Activated T-cell treated with anti-CD3 and anti-CD28 coated beads, Interleukin-2, amount 50 U/mL, for 1 hour (primary cell): ENCODE measurements around the gene IL1RN.
A peak's percentile ranks its signal among the peaks of the same experiment; 100 is the strongest.

Experiments
- DNase-seq: peaks from one replicate; pipeline ENCODE4 v3.0.0-alpha.2; 2020

Gene IL1RN

DNA sequence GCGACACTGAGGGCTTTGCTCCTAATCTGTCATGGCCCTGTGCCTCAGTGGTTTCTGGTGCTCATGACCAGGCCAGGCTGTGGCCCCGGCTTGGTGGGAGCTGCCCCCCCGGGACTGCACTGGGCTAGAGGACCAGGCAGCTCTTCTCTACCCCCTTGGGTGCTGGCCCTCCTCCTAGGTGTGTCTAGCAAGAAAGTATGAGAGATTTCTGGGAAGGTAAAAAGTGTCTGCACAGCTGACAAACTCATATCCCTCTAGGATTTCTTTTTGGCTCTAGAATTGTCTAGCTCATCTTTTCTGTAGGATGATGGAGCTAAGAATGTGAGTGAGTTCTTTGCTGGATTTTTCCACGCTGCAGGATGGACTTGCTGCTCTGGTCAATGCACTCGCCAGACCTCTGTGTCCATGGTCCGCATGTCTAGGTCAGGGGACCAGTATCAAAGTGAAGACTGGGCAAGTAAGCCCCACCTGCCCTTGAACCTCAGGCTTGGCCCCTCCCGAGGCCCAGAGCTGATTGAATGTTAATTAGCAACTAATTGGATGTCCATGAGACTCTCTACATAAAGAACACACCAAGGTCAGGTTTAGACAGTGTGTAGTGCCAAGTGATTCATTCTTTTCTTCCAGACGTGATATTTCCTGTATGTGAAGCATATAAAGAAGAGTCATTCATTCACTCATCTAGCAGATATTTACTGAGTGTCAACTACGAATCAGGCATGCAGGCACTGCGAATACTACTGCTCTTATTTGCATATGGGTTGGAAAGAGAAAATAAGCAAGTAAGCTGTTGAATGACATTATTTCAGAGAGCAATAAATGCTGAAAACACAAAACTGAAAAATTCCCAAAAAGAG lies 30.7 kb downstream of the IL1RN start:
- no peak for DNase-seq

DNA sequence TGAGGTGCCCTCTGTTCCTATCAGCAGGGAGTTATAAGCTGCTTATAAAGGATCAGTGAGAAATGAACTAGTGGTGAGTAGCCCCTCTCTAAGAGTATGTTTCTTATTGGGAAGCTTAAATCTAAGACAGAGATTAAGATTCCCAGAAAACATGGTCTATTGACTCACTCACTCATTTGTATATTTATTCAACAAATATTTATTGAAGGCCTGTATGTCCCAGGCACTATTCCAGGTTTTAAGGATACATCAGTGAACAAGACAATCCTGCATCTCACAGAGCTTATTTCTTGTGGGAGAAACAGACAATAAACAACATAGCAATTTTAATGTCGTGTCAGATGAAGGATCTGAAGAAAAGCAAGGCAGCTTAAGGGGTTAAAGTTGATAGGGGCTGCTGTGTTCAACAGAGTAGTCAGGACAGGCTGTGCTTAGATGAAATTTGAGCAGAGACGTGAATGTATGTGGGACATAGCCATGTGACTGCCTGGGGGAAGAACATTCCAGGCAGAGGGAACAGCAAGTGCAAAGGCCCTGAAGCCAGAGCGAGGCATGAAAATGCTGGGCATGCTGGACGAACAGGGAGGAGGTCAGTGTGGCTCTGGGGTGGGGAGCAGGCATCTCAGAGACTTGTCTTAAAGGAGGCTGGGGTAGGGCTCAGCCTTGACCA lies 31.6 kb downstream of the IL1RN start:
- no peak for DNase-seq

DNA sequence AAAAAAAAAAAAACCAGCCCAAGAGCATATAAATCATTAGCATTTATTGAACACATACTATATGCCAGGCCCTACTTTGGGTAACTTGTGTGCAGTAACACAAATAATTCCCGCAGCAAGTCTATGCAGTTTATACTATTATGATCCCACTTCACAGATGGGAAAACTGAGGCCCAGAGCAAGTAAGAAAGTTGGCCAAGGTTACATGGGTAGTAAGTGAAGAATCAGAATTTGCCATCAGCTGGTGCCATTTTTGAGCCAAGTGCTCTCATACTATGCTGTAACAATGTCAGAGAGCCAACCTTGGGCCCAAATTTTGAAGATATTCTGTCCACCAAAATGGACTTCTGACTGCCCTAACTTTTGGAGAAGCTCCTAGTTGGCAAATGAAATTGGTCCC lies 32.9 kb downstream of the IL1RN start:
- no peak for DNase-seq

DNA sequence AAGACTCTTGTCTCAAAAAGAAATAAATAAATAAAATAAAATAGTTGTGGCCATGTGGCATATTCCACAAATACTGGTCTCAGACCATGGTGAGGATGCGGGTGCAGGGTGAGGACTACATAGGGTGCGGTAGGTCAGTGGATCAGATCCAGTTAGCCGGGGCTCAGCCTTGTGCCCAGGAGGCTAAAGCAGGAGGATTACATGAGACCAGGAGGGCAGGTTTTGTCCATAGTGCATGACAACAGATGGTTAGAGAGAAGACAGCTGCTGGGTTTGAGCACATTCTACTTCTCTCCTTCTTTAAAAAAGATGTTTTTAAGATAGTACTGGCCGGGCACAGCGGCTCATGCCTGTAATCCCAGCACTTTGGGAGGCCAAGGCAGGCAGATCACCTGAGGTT lies 33.6 kb downstream of the IL1RN start:
- DNase-seq = no peak

DNA sequence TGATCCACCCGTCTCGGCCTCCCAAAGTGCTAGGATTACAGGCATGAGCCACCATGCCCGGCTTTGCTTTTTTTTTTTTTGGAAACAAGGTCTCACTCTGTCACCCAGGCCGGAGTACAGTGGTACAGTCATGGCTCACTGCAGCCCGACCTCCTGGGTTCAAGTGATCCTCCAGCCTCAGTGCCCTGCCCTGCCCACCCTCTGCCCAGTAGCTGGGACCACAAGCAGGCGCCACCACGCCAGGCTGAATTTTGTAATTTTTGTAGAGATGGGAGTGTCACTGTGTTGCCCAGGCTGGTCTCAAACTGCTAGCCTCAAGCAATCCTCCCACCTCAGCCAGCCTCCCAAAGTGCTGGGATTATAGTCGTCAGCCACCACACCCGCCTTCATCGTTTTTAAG lies 34.8 kb downstream of the IL1RN start:
- DNase-seq = no peak

DNA sequence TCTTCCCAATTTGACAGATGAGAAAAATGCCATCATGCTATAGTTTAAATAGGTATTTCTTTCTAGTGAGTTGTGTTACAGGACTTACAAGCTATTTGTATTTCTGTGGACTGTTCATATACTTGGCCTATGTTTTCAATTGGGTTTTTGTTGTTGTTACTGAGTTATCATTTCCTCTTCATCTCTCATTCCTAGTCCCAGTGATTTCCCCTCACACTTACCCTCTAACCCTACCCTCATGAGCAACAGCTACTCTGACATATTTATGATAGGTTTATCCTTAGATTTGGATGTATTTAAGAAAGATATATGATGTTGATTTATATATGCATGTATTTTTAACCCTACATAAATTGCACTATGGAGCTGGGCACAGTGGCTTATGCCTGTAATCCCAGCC lies 35.5 kb downstream of the IL1RN start:
- no peak for DNase-seq

DNA sequence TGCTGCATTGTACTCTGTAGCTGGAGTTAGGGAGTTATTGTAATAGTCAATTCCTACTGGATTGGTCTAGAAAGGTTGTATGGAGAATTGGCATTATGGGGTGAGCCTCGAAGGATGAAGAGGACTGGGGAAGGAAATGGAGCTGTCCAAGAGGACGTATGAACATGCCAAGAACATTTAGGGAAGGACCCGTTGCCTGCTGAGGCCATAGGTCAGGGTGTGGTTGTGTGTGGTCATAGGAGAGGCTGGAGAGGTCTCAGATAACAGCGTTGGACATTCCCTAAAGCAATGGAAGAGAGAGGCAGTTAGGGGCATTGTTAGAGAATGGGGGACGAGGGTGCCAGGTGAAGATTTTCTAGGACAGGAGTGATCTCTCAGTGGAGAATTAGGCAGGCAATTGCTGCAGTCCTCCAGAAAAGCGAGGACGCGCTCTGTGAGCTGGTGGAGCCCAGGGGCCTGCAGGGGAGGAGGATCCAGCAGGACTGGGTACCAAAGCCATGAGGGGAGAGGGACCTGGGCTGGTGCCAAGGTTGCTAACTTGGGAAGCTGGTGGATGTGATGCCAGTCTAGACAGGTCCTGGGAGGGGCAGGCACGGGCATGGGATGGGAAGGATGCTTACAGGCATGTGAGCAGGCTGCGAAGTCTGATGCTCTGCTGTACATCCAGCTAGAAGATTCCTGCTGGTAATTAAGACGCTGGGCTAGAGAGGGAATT lies 37.0 kb downstream of the IL1RN start:
- DNase-seq = no peak

DNA sequence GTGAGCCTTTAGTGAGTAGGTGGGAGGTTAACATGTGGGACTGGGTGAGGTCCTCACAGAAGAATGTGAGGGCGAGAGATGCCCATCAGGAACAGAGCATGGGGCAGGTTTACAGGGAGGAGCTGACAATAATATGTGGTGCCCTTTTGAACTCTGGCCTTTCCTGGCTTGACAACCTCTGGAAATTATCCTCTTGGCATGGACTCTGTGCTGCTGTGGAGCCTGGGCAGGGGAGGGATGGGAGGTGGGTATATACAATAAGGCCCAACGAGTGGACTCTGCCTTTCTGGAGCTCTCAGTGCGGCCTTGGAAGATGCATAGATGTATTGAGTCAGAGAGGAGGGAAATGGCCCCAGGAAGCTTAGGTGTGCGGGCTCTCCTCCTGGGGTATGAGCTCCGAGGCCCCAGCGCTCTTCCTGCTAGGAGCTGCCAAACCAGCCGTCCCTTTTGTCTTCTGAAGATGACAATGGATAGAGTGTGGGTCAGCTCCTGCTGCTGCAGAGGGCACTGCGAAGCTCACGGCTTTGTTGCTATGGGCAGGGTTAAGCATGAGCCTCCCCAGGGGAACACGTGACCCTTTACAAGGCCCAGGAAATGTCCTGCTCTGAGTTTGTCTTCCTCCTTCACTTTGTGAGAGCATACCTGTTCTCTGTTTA lies 37.7 kb downstream of the IL1RN start:
- no peak for DNase-seq

DNA sequence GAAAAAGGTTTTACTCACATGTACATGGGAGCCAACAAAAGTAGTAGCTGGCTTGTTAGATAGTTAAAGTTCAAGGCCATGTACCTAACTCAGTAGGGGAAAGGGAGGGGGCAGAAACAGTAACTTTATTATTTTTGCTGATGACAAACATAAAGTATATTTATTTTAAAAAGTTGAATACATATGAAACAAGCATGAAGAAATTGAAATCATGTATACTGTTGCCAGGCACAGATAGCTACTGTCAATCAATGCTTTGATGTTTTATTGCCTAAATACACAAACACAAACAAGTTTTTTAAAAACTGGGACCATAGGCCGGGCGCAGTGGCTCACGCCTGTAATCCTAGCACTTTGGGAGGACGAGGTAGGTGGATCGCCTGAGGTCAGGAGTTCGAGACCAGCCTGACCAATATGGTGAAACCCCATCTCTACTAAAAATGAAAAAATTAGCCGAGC lies 38.8 kb downstream of the IL1RN start:
- no peak for DNase-seq

DNA sequence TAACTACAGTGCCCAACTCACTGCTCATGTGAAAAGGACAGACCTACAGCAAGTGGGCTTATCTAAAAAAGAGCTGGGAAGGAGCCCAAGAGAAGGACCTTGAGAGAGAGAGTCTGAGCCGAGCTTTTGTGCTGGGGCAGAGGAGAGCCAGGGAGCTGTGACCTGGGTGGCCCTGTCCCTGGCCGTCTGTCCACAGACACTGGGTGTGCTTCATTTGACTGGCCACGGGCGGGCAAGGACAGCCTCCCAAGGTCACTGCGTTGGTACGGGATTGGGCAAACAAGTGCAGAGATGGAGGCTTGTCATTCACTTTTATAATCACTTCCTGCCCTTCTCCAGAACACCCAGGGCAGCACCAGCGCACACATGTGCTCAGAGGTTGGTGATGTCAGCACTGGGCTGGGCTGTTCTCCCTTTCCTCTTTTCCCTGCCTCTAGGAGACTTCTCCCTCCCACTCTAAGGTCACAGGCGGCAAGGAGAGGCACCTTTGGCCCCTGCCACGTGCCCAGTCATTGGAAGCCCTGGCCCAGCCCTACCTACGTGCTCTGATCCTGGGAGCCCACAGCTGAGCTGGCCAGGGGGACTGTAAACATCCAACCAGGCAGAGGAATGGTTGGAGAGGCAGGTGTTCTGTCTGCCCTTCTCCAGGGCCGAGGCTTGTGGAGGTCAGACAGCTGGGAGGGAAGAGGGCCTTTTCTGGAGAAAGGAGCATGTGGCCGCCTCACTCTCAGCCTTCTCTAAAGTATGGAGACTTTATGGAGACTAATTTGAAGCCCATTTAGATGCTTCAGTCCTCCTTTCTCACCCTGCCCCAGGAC lies 39.9 kb downstream of the IL1RN start:
- peak; percentile 52 for DNase-seq

DNA sequence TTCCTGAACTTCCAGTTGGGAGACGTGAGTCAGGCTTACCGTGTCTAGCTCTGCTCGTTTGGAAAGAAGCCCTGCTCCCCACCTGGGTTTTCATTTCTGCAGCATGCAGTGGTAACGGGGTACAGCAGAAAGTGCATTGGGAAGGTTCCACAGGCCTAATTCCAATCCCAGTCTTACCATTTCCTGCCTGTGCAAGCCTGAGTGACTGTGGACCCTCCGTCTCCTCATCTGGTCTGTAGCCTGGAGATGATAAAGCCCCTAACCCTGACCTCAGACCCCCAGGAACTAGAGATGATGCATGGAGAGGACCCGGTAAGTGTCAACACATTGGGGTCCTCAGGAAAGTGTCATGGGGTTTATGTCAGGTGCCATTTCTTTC lies 40.6 kb downstream of the IL1RN start:
- peak; percentile 15 for DNase-seq

DNA sequence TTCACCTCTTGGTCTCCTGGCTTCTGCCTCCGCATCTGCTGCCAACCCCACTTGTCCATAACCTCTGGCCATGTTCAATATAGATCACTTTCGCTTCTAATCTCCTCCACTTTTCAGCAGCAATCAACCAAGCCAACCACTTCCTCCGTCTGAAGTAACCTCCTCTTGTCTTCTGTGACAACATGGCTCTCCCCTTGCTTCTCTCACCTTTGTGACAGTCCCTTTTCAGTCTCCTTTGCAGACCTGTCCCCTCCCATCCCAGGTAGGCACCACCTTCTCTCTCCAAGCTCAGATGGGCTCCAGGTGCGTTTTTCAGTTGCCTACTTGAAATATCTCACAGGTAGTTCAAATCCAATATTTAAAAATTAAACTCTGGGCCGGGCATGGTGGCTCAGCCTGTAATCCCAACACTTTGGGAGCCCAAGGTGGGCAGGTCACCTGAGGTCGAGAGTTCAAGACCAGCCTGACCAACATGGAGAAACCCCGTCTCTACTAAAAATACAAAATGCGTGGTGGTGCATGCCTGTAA lies 41.7 kb downstream of the IL1RN start:
- peak; percentile 36 for DNase-seq

DNA sequence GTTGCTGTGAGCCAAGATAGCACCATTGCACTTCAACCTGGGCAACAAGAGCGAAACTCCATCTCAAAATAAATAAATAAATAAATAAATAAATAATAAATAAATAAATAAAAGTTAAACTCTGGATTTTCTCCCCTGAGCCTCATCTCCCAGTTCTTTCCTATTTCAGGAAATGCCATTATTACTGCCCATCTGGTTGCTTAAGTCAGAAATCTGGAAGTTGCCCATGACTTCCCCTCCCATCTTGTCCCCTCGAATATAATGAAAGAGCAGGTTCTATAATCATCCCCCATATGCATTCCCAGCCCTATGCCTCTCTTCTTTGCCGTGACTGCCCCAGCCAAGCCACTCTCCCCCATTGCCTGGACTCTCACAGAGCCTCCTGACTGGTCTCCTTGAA lies 42.2 kb downstream of the IL1RN start:
- no peak for DNase-seq

DNA sequence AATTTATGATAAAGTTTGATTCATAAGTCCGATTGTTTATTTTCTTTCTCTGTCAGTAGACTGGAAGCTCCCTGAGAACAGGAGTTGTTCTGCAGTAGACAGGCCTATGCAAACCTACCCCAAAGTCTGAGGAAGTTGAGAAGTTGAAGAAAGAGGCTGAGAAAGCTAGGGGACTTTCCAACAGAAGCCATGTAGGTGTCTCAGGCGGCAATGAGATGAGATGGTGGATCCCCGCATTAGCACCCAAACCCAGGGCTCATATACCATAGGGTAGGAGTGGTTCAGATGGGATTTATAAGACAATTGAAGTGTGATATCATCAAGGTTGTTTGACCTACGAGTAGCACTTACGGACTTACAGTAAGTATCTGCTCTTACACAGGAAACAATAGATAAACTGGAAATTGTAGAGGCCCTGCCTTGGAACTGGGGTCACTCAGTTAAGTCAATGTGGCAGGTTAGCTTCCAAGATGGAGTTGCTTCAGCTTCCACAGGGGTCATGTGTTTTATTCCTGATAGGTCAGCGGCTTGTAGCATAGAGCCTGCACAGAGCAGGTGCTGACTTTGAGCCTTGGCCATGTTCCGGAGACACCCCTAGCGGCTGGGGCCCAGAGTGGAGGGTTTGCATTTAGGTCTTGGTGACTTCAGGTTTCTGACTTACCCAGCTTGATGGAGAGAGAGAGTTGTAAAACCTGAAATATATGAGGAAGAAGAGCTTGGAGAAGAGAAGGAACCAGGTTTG lies 44.1 kb downstream of the IL1RN start:
- no peak for DNase-seq

DNA sequence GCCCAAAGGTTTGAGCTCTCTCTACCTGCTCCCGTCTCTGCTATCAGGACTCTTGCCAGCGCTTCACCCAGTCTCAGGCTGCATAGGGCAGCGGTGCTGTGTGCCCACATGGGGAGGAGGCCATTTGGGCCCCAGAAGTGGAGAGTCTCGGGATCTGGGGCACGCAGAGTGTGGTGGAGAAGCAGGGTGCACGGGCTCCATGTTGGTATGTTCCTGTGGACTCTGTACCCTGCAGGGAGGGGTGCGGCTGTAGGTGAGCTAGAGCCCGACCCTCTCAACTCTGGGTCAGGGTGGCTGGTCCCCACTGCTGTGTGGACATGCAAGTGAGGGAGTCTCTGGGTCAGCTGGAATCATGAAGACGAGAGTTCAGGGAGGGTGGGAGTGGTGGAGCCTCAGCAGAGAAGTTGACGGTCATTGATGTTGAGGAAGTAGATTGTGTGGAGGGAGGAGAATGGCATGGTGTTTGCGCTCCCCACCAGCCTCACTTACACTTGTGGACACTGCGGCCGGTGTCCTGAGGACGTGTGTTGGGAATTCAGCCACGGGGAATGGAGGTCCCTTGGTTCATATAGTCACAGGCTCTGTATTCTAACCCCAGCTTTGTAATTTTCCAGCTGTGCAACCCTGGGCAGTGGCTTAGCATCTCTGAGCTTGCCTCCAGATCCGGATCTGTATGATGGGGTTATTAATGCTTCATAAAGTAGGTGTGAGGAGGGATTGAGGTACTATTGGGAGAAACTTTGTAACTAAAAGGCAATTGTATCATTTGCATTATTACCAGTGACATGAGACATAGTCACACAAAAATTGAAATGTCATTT lies 45.5 kb downstream of the IL1RN start:
- DNase-seq = peak; percentile 18

DNA sequence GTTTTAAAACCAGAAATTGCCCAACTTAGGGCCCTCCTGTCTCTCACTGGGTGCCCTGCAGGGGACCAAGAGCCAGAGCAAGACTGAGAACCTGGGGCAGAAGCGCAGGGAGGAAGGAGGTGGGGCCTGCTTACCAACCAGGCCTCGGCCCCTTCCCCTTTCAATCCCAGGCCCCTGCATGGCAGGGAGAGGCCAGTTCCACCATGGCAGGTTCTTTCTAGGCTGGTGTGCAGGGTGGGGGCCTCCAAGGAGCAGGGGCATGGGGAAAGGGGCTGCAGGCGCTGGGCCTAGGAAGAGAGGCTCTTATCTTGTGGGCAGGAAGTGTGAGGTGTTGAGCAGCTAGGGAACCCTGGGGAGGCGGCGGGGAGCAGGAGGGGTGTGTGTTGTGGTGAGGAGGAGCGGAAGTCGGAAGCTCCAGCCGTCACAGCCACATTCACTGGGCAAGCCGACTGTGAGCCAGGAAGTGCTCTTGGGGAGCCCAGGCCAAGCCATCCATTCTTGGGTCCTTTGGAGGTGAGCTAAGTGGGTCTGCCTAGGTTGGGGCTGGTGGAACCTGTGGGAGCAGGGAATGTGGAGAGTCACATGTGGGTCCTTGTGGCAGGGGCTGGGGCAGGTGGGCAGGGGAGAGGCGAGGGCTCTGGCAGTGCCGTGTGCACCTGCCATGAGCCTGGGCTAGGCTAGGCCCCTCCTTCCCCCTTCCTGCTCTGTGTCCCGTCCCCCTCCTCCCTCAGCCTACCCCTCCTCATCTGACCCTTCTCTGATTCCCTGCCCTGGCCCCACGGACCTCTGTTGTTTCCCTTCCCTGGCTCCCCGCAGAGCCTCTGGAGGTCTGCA lies 46.4 kb downstream of the IL1RN start, which contains the start of gene PSD4:
Gene PSD4, plus strand, starts transcription at position 430 of the 834 bp plus-strand sequence. CDS start 8,486 bp downstream, outside the sequence.
- DNase-seq = peak; percentile 81

DNA sequence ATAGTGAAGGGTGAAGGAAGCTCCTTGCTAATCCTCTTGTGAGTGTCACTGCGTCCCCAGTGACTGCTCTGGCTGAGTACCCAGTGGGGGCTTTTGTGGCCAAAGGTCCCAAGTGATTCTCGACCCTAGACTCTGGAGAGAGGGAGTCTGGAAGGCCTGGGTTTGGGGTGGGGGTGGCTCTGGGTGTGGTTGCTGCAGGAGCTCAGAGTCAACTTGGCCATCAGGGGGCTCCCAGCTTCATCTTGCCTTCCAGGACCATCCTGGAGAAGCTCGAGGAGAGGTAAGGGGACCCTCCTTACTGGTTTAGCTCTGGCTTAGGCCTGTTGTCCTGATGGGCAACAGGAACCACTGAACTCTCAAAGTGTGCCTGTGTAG lies 47.0 kb downstream of the IL1RN start:
- DNase-seq = peak; percentile 33

DNA sequence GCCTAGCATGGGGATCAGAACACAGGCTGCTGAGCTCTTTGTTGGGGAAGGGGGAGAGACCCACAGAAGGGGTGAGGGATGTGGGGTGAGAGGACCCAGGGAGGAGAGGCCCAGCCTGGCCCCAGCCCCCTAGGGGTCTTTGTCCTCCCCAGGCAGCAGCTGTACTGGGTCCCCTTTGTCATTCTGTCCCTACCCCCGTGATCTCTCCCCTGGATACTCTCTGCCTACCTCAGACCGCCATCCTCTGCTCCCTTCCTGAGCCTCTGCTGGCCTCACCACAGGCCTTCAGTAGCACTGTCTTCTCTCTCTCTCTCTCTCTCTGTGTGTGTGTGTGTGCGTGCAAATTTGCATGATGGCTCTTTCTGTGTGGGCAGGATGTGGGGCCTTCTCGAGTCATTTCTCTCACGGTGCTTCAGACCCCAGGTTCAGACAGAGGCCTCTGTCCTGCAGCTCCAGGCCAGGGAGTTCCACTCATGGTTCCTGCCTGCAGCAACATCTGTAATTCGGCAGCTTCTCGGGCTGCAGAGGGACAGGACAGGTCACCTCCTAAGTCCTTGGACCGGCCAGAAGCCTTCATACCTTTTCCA lies 47.7 kb downstream of the IL1RN start:
- DNase-seq = peak; percentile 52
